HG03558 (cell line): ENCODE data around the gene LARP7.
"Not testable (repeated sequence)": the region's sequence is repeated elsewhere in the genome, so short reads cannot be mapped to it uniquely, and the experiment has no call there.

Experiments used
- ATAC-seq: cut with Tn5 transposase; IDR thresholded peaks from one replicate; pipeline ENCODE4 v1.9.1; 2021; ENCODE audit warnings: moderate number of reproducible peaks; ENCODE audit not compliant: unreplicated experiment; ENCODE audit errors: extremely low read depth

LARP7 gene

DNA sequence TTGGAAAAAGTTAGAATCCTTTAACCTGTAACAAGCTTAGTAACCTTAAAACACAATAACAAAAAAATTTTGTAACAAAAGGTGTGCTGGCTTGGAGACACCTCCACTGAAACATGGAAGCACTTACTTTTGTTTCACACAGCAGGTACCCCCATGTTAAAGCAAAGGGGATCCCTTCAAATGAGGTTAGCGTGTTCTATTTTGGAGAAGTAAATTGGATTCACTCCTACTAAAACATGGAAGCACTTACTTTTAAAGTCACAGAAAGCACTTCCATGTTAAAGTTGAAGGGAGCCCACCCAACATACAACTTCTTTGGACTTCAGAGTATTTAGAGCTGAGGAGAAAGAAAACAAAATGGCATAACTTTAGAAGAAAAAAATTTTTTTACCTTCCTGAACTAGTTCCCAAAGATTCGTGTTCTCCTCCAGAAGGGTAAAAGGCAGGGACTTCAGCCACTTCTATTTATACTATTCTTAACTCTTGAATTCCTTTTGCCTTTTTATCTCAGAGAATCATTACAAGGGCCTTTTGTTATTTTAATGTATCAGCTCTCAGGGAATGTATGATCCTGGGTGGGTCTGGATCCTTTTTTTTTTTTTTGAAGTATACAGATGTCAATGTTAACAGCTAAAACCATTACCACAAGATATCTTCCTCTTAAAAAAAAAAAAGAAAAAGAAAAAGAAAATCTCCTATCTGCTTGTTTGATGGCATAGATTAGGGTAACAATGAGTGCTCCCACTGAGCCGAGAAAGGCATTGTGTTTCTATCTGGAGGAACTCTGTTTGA, 11.5 kb downstream of the LARP7 start:
- no peak for ATAC-seq

DNA sequence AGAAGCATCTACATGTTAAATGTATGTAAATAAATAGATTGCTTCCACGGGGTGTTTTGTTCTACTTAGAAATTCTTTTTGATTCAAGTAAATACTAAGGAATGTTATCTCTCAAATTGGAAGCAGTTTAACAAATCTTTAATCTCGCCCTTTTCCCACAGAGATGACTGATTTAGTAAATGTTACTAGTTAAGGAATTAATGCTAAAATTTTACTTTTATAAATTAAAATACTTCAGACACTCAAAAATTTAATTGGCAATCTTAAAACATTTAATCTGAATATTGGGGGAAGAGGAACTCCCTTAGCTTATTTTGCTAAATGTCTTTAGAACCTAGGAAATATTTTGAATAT, 12.1 kb downstream of the LARP7 start:
- ATAC-seq, result no peak

DNA sequence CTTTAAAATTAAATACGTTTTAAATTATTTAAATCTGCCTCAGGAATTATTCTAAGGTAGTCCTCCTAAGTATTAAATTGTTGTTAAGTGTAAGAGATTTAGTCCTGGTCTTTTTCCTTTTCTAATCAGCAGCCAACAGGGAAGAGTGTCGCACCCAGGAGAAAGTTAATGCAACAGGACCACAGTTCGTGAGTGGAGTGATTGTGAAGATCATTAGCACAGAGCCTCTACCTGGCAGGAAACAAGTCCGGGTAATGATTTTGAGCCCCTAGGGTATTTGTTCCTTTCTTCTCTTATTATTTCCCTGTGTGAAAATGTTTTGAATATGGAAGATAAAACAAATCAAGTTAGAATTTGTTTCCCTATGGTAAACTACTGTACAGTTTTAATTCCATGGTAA, 13.4 kb downstream of the LARP7 start:
- no peak for ATAC-seq

DNA sequence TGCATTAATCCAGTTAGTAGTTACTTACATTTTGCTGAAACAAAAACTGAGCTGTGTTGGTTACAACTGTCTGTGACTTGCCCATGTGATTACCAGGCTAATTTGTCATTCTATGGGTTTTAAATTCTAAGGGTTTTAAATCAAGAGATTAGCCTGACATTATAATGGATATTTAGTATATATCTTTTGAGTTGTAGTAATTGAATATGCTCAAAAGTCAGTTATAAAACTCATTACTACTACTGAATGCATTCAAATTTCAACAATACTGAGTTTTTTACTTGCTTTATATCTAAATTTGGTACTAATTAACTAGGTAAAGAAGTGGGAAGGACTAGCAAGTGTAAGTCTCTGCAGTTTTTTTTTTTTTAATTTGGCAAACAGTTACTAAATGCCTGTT, 14.7 kb downstream of the LARP7 start:
- no peak for ATAC-seq

DNA sequence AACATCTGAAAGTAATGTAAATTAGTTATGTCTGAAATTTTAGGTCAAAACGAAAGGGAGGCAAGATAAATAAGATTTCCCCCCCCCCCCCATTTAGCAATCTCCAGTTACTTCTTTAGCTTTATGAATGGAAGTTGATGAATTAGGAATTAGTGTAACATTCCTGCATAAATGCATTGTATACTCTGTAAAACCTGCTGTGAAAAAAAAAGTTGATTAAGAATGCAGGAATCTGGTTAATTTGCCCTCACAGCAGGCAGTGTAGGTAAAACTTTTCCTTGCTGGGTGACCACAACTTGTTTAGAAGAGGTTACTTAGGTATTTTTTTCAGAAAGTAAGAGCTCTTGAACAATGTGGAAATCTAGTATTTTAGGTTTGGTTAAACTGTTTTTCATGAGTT, 15.3 kb downstream of the LARP7 start:
- no peak for ATAC-seq

DNA sequence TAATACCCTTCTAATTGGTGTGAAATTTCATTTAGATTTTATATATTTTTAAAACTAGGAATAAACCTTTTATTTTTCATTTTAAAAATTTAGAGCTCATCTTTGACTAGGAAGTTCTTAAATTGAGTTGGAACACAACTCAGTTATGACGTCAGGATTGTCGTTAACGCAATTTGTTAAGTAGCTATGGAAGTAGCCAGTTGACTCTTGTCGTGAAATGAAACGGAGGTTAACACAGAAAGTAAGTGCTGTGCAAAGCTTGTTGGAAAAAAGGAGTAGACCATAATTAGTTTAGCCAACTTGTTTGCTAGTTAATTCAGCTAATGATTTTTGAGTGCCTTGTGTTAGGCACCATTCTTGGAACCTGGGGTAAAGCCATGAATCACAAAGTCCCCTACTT, 18.3 kb downstream of the LARP7 start:
- no peak for ATAC-seq

DNA sequence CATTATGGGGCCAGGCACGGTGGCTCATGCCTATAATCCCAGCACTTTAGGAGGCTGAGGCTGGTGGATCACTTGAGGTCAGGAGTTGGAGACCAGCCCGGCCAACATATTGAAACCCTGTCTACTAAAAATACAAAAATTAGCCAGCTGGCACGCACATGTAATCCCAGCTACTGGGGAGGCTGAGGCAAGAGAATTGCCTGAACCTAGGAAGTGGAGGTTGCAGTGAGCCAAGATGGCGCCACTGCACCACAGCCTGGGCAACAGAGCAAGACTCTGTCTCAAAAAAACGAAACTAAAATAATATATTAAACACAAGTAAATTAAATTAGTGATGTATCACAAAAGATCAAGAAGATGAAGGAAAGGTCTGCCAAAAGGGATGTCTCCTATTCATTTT, 19.2 kb downstream of the LARP7 start:
- ATAC-seq, result not testable (repeated sequence)

DNA sequence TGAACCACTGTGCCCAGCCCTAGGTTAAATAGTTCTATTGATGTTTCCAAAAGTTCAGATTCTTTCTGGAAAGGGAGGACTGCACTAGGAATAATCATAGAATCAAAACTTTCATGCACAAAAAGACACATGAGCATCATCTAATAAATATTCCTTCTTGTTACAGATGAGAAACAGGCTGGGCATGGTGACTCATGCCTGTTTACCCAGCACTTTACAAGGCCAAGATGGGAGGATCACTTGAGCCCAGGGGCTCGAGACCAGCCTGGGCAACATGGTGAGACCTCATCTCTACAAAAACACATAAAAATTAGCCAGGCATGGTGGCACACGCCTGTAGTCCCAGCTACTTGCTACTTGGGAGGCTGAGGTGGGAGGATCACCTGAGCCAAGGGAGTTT, 27.7 kb downstream of the LARP7 start:
- no peak for ATAC-seq

DNA sequence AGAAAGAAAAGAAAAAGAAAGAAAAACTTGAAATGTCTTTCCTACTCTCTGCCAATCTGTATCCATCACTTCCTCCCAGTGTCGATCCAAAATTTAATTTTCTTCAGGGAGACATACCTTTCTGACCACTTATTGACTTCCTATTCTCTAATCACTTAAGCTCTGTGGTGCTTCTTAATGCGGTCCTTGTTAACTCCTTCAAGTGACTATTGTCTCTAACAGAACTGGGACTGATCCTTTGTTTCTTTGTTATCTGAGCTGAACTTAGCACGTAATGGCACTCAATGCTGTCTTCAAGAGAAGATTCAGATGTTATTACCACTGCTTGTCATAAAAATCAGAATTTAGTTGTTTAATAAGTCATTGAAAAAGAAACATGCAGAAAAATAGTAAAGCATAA, 31.2 kb downstream of the LARP7 start:
- no peak for ATAC-seq

DNA sequence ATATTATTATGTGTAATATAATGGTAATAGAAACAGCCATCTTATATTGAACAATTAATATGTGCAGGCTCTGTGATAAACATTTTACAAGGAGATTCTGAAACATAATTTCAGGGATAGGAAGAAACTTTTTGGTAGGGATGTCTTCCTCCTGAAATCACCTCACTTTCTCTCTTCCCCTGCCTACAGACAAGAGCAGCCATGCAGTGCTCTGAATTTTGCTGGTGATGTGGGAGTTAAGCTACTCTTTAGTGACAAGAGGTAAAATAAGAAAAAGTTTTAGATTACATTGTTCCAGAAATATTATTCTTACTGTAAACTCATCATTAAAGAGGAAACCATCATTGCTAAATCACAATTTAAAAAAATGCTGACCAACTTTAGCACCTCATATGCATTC, 36.1 kb downstream of the LARP7 start:
- no peak for ATAC-seq

DNA sequence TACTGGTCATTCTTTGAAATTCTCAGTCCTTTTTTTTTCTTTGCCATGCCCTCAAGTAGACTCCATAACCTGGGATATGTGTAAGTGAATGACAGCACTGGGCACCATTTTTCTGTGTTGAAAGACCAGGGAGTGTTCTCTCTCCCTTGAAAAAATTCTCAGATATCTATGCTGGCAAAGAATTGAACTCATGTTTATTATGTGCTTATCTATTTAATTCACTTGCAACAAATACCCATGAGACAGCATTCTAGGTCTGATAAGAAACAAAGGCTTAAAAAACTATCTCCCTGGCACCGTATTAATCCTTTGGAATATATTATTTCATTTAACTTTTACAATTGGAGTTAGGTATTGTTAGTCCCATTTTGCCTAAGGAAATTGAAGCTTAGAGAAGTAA, 36.7 kb downstream of the LARP7 start:
- no peak for ATAC-seq

DNA sequence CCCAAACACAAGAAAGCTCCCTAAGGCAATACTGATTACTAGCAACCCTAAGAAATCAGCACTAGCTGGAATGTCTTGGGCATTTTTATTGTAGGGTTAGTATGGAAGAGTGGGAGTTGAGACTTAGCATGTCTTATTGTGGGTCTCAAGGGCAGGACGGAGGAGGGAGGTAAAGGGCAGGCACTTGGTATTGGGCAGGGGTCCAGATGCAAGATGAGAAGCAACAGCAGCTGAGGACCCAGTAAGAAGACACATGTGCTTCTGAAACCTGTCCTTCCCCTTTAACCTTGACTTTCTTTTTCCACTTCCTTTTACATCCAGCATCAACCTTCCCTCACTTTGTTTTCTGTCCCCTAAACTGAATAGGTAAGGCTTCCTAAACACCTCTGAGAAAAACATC, 37.4 kb downstream of the LARP7 start:
- no peak for ATAC-seq

DNA sequence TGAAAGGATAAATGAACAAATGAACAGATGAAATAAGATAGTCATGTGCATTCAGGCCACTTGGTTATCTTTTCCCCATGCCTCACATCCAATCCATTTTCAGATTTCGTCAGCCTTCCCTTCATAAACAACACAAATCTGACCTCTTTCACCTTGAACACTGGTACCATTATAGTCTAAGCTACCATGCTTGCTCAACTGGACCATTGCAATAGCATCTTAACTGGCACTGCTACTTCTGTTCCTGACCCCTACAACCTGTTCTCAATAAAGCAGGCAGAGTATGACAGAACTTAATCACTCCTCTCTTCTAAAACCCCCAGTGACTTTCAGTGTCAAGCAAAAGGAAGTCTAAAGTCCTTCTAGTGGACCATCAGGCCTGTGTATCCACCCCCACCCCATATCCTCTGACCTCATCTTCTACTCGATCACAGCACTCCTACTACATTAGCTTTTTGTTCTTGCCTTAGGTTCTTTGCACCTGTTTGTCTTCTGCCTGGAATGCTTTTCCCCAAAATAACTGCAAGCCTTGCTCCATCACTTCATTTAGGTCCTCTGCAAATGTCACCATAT, 40.7 kb downstream of the LARP7 start:
- ATAC-seq, result no peak

DNA sequence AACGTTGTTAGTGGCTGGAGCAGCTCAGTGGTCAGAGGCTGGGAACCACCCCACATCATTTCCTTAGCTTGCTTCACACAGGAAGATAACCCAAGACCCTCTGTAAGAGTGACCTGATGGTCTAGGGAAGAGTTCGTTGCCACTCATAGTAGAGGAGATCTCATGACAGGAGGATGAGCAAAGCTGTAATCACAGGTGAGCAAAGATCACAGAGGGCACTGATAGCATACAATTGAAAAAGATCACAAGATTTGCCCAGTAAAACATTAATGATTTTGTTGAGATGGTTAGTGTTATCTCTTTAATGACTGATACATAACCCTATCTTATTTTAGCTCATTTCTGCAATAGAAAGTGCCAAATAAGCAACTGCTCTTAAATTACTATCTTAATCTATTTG, 44.1 kb downstream of the LARP7 start:
- no peak for ATAC-seq

DNA sequence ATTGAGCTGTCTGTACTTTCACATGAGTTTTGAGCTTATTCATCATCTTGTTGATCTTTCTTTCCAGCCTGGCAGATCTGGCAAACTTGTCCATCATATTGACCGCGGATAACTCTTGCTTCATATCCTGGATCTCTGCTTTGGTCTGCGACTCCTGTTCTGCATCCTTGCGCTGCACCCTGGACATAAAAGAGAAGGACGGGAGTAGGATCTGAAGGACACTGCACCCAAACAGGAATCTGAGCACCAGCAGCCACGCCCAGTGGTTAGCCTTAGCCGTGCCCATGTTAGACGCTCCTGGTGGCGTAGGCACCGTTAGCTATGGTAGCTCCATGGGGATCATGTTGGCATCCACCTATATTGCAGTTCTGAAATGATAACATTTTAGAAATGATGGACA, 56.6 kb downstream of the LARP7 start:
- ATAC-seq, result no peak

DNA sequence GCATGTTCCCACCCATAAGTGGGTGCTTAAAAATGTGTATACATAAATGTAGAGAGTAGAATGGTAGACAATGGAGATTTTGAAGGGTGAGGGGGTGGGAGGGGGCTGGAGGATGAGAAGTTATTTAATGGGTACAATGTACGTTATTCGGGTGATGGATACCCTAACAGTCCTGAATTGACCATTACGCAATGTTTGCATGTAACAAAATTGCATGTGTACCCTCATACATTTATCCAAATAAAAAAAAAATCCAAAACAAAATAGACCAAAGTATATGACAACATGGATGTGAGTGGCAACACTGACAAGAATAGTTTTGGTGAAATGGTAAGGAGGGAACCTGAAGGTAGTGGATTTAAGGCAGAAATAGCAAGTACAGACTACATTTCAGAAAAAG, 63.7 kb downstream of the LARP7 start:
- no peak for ATAC-seq

DNA sequence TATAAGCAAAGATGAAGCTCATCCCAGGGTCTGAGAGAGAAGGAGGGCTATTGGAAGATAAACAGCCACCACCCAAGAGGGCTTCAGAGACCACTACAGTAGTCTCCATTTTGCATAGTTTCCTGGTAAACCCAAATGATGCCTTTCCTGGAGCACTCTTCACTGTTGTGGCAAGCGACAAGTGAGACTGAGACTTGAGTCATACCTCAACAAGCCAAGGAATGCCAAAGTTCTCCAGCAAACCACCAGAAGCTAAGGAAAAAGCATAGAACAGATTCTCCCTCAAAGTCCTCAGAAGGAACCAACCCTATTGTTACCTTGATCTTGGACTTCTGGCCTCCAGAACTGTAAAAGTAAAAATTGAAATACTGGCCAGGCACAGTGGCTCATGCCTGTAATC, 65.9 kb downstream of the LARP7 start:
- no peak for ATAC-seq

DNA sequence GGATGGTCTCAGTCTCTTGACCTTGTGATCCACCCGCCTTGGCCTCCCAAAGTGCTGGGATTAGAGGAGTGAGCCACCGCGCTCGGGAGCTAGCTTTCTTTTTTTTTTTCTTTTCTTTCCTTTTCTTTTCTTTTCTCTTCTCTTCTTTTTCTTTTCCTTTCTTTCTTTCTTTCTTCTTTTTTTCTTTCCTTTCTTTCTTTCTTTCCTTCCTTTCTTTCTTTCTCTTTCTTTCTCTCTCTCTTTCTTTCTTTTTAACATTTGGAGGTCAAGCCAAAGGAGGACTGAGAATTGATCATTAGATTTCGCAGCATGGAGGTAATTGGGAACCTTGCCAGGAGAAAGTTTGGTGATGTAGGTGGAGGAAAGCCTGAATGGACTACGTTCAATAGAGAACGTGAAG, 67.4 kb downstream of the LARP7 start:
- no peak for ATAC-seq

DNA sequence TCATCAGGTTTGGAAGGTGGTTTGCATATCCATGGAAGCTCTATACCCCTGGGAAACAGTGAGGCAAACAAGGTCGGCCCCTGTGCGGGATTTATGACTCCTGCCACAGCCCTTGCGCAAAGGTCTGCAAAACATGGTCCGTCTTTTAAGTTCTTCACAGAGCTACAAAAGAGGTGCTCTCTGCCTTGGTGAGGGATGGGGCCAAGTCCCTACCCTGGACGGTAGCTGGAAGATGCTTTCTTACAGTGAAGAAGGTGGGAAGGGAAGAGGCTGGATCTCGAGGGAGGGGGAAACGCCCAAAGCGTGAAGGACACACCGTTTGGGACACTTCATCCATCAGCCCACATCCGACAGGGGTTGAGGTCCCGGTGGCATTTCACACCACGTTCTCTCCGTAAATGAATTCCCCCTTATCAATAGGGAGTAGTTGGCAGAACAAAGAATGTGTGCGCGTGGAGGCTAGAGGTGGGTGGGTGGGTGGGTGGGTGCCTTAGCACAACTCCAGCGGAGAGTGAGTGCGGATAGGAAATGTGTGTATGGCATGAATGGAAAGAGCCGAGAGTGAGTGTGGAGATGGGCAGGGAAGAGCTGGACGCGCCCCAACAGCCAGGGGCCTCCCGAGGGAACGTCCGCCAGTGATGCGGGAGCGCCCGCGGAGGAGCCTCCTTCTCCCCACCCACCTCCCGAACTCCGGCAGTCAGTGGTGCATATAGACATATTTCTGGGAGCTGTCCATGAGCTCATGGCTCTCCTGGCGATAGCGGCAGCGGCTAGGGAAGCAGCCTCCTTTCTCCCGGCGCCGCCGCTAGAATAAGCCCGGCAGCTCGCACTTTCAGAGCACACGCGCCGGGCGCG, 68.3 kb downstream of the LARP7 start:
- ATAC-seq, result no peak

DNA sequence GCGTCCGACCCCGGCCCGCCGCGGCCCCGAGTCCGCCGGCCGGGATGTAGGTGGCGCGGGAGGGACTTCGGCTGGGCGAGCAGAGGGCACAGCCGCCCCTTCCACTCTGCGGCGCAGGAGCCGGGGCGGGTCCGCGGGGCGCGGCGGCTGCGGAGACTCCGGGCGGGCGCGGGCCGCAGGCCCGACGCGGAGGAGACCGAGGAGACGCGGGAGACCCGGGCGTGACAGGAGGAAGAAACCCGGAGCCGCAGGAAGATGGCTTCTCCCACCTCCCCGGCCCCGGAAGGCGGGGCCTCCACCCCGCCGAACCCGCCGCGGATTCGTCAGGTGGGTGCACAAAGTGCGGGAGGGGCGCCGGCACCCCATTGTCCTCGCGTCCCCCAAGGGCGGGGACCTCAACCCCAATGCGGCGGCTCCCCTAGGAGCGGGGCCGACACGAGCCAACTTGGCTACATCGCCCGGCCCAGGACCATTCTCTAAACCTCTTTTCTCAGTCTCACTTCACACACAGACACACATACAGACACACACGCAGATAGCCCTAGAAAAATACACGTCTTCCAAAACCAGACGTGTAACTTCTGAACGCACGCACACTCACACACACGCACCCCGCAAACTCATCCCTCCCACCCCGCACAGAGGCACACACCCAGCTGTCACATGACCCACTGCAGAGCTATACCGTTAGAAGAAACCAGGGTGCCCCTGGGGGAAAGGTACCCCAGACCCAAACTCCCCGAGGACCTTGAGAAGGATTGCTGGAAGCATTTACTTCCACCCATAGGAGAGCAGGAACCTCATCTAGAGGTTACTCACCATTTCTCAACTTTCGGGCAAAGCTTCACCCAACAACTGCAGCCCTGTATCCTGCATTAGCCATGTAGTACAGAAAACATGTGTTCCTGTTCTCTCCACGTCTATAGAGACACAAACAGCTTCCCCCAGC, 69.2 kb downstream of the LARP7 start:
- ATAC-seq, result not testable (repeated sequence)
